CD14-positive monocyte (primary cell): Measurements from ENCODE around the gene TMEM126B. TPM values are rescaled to one million over a fixed set of nuclear protein-coding genes. Genes with fewer than 3 reads are reported as not detected.
A peak's percentile ranks its signal among the peaks of the same experiment; 100 is the strongest.
"Not testable (repeated sequence)": the region's sequence is repeated elsewhere in the genome, so short reads cannot be mapped to it uniquely, and the experiment has no call there.

Source experiments
- DNase-seq, 3 donors: peaks; one replicate each; pipeline ENCODE4 v3.0.0-alpha.2; 2011 to 2022
- H2AFZ ChIP-seq: 2 replicates; pipeline ENCODE4 v1.6.0; 2012; ENCODE audit warnings: mild to moderate bottlenecking, low read depth, low read length, inconsistent platforms; ENCODE audit not compliant: insufficient read depth, poor library complexity, severe bottlenecking
- H3K27ac ChIP-seq, 2 donors: 1 replicate in 1 of 2; 2 replicates in 1 of 2; pipeline ENCODE4 v1.5.1; 2012 to 2013; ENCODE audit warnings: low read length in 2 of 2, control low read depth in 1 of 2, inconsistent platforms in 1 of 2, low read depth in 1 of 2, mild to moderate bottlenecking in 1 of 2
- H3K27me3 ChIP-seq, 2 donors: one replicate each; pipeline versions ENCODE4 v1.6.0 to v1.6.1; 2011 to 2013; ENCODE audit warnings: low read length in 2 of 2; ENCODE audit not compliant: control insufficient read depth in 2 of 2, insufficient read depth in 2 of 2
- H3K36me3 ChIP-seq, 2 donors: replicated peaks in 1 of 2; 1 replicate in 1 of 2; 2 replicates in 1 of 2; pipeline versions ENCODE4 v1.5.1 to v1.6.1; 2012 to 2013; ENCODE audit warnings: low read length in 2 of 2, control low read depth in 1 of 2, inconsistent platforms in 1 of 2, mild to moderate bottlenecking in 1 of 2; ENCODE audit not compliant: insufficient read depth in 2 of 2, control insufficient read depth in 1 of 2
- H3K4me1 ChIP-seq, 2 donors: 1 replicate in 1 of 2; 2 replicates in 1 of 2; pipeline versions ENCODE4 v1.5.1 to v1.6.1; 2012 to 2013; ENCODE audit warnings: low read length in 2 of 2, control low read depth in 1 of 2, inconsistent platforms in 1 of 2, mild to moderate bottlenecking in 1 of 2, moderate library complexity in 1 of 2; ENCODE audit not compliant: insufficient read depth in 2 of 2, control insufficient read depth in 1 of 2
- H3K4me2 ChIP-seq: replicated peaks from 2 replicates; pipeline ENCODE3; 2012; ENCODE audit warnings: low read length, moderate library complexity, mild to moderate bottlenecking; ENCODE audit not compliant: poor library complexity, severe bottlenecking; ENCODE audit errors: extremely low read depth
- H3K4me3 ChIP-seq, 3 experiments: fragments of 200-600 bp in 1 of 3; sonication (generic) in 1 of 3; replicated peaks in 1 of 3; 1 replicate in 2 of 3; 2 replicates in 1 of 3; pipeline ENCODE4 v1.5.1; 2011 to 2013; ENCODE audit warnings: low read length in 3 of 3, mild to moderate bottlenecking in 3 of 3, control low read depth in 2 of 3, low read depth in 2 of 3, inconsistent platforms in 1 of 3, moderate library complexity in 1 of 3
- H3K79me2 ChIP-seq: 2 replicates; pipeline ENCODE4 v1.6.0; 2012; ENCODE audit warnings: mild to moderate bottlenecking, control low read depth, inconsistent platforms, low read length, moderate library complexity; ENCODE audit not compliant: insufficient read depth
- H3K9ac ChIP-seq: 2 replicates; pipeline ENCODE4 v1.6.0; 2017; ENCODE audit warnings: low read length, mild to moderate bottlenecking; ENCODE audit not compliant: insufficient read depth, poor library complexity, severe bottlenecking
- H3K9me3 ChIP-seq, 2 donors: replicated peaks in 1 of 2; 1 replicate in 1 of 2; 2 replicates in 1 of 2; pipeline versions ENCODE4 v1.5.1 to v1.6.1; 2012 to 2013; ENCODE audit warnings: low read length in 2 of 2, control low read depth in 1 of 2; ENCODE audit not compliant: control insufficient read depth in 1 of 2, insufficient read depth in 1 of 2
- H4K20me1 ChIP-seq: 2 replicates; pipeline ENCODE4 v1.6.0; 2012; ENCODE audit warnings: mild to moderate bottlenecking, low read length, control low read depth, moderate library complexity; ENCODE audit not compliant: insufficient read depth
- H3K27ac Mint-ChIP-seq, 7 donors: one replicate each; pipeline ENCODE4 v1.8.0; 2020; ENCODE audit warnings: mild to moderate bottlenecking in 7 of 7, mixed read lengths in 7 of 7, moderate library complexity in 6 of 7, inconsistent platforms in 2 of 7
- H3K27me3 Mint-ChIP-seq, 3 donors: one replicate each; pipeline ENCODE4 v1.8.0; 2021 to 2022; ENCODE audit warnings: low read depth in 3 of 3, mild to moderate bottlenecking in 3 of 3, mixed read lengths in 3 of 3, moderate library complexity in 3 of 3, inconsistent platforms in 1 of 3
- H3K36me3 Mint-ChIP-seq, 2 donors: one replicate each; pipeline ENCODE4 v1.8.0; 2020; ENCODE audit warnings: mixed read lengths in 2 of 2, inconsistent platforms in 1 of 2, mild to moderate bottlenecking in 1 of 2
- H3K4me1 Mint-ChIP-seq: one replicate; pipeline ENCODE4 v1.8.0; 2020; ENCODE audit warnings: mild to moderate bottlenecking, mixed read lengths
- H3K4me3 Mint-ChIP-seq, 2 donors: one replicate each; pipeline ENCODE4 v1.8.0; 2020; ENCODE audit warnings: mild to moderate bottlenecking in 2 of 2, mixed read lengths in 2 of 2, moderate library complexity in 1 of 2
- H3K9me3 Mint-ChIP-seq, 7 donors: one replicate each; pipeline ENCODE4 v1.8.0; 2020 to 2022; ENCODE audit warnings: mixed read lengths in 7 of 7, mild to moderate bottlenecking in 6 of 7, moderate library complexity in 6 of 7, inconsistent platforms in 2 of 7
- CTCF ChIP-seq: fragments of 200-600 bp; IDR thresholded peaks from one replicate; pipeline ENCODE4 v1.8.0; 2022; ENCODE audit warnings: antibody characterized with exemption, mild to moderate bottlenecking
- WGBS: methylation state at CpG from one replicate; pipeline ENCODE4 v1.1.5; 2013; ENCODE audit warnings: missing lambda C conversion rate; ENCODE audit not compliant: insufficient coverage; 5-methylcytosine and 5-hydroxymethylcytosine counted together
- intact Hi-C, 2 donors: fragments of 100-400 bp; cut with micrococcal nuclease; formaldehyde crosslinking; loops; one replicate each; pipeline versions ENCODE4 v1.15.0 to v1.15.1; 2023
- polyA plus RNA-seq, 3 donors: library from polyadenylated mRNA; depleted of rRNA in 1 of 3; unstranded in 2 of 3; stranded (reverse) in 1 of 3; fragments of 300-500 nt in 2 of 3; fragments of >200 nt in 1 of 3; fragmentation: Illumina TruSeq in 2 of 3; gene quantifications; 1 replicate in 2 of 3; 2 replicates in 1 of 3; pipeline ENCODE4 v1.2.3, GENCODE V29; 2012 to 2021

The TMEM126B gene
- polyA plus RNA-seq, 3 donors = 24.7 to 44.3 (median 41.1) TPM

- Histone ChIP-seq H3K36me3 (peaks cover 21 to 34% of the 10 kb centered on the region in 2 donors), H3K9me3 (no peaks in the 10 kb centered on the region), H3K79me2 (peaks cover 34% of the 10 kb centered on the region), H4K20me1 (peaks cover 13% of the 10 kb centered on the region), H3K4me3 (no peak overlapping the region), H3K27ac (no peak overlapping the region), H3K9ac (no peak overlapping the region), H3K4me1 (peaks cover 11 to 16% of the 10 kb centered on the region in 2 donors), H2AFZ (no peak overlapping the region), H3K27me3 (no peaks in the 10 kb centered on the region), H3K4me2 (no peak overlapping the region)
- H3K9me3 Mint-ChIP-seq = no peaks in the 10 kb centered on the region
- H3K4me3 Mint-ChIP-seq = no peak overlapping the region
- 50% methylated on average over 1 of the region's 1 CpG for WGBS
- intact Hi-C loops = no loop called here
- no peak for TF ChIP-seq CTCF
- DNase-seq = no peak
- H3K27me3 Mint-ChIP-seq = peaks cover 0 to 4% (median 2%) of the 10 kb centered on the region in 3 donors
- peaks cover 10 to 20% of the 10 kb centered on the region in 2 donors for H3K36me3 Mint-ChIP-seq
- no peak overlapping the region for H3K27ac Mint-ChIP-seq
- peaks cover 17% of the 10 kb centered on the region for H3K4me1 Mint-ChIP-seq
Measured at GRCh38 chr11:85651118-85651517, 22.7 kb downstream of the TMEM126B start.

- no CpG with 5 or more reads among the region's 3 CpGs for WGBS
- peaks cover 21 to 29% of the 10 kb centered on the region in 2 donors for H3K36me3 Mint-ChIP-seq
Measured at GRCh38 chr11:85652786-85653447, 24.5 kb downstream of the TMEM126B start.

GRCh38 chr11:85654343-85654742 is 25.9 kb downstream of the TMEM126B start:
- H3K4me3 Mint-ChIP-seq, H3K27me3 Mint-ChIP-seq, H3K4me3 ChIP-seq, H3K27me3 ChIP-seq, H3K9me3 Mint-ChIP-seq, H3K27ac ChIP-seq, H3K4me2 ChIP-seq, H2AFZ ChIP-seq, H3K4me1 ChIP-seq, H3K9ac ChIP-seq, DNase-seq, intact Hi-C loops, H3K9me3 ChIP-seq: not testable (repeated sequence)
- peak overlapping the region in 1 of 7 donors; percentile 6 for H3K27ac Mint-ChIP-seq
- Histone ChIP-seq H3K36me3 (peaks cover 46 to 66% of the 10 kb centered on the region in 2 donors), H4K20me1 (peaks cover 30% of the 10 kb centered on the region), H3K79me2 (peaks cover 45% of the 10 kb centered on the region)
- peaks cover 12% of the 10 kb centered on the region for H3K4me1 Mint-ChIP-seq
- no CpG with 5 or more reads among the region's 4 CpGs for WGBS
- peaks cover 29 to 39% of the 10 kb centered on the region in 2 donors for H3K36me3 Mint-ChIP-seq

More at GRCh38 chr11:85652786-85653447, 24.5 kb downstream of the TMEM126B start:
- H3K9me3 ChIP-seq = no peaks in the 10 kb centered on the region
- no peak overlapping the region for H3K4me3 Mint-ChIP-seq
- H3K36me3 ChIP-seq = peaks cover 34 to 51% of the 10 kb centered on the region in 2 donors
- H3K27ac ChIP-seq = no peak overlapping the region
- no peak for DNase-seq
- no peak for TF ChIP-seq CTCF
- no peak overlapping the region for H3K4me3 ChIP-seq
- H3K4me1 Mint-ChIP-seq = peaks cover 17% of the 10 kb centered on the region
- no peaks in the 10 kb centered on the region for H3K9me3 Mint-ChIP-seq
- intact Hi-C loops = no loop called here
- no peak overlapping the region for H3K4me2 ChIP-seq
- H3K27me3 Mint-ChIP-seq = no peaks in the 10 kb centered on the region
- peak overlapping the region in 1 of 7 donors; percentile 68 for H3K27ac Mint-ChIP-seq
- H3K27me3 ChIP-seq = no peaks in the 10 kb centered on the region
- H3K4me1 ChIP-seq = peaks cover 10 to 11% of the 10 kb centered on the region in 2 donors
- peaks cover 15% of the 10 kb centered on the region for H4K20me1 ChIP-seq
- H3K9ac ChIP-seq = peak overlapping the region; percentile 1
- H3K79me2 ChIP-seq = peaks cover 45% of the 10 kb centered on the region
- no peak overlapping the region for H2AFZ ChIP-seq
